ENCODE results near the gene FAM222A.

DNA sequence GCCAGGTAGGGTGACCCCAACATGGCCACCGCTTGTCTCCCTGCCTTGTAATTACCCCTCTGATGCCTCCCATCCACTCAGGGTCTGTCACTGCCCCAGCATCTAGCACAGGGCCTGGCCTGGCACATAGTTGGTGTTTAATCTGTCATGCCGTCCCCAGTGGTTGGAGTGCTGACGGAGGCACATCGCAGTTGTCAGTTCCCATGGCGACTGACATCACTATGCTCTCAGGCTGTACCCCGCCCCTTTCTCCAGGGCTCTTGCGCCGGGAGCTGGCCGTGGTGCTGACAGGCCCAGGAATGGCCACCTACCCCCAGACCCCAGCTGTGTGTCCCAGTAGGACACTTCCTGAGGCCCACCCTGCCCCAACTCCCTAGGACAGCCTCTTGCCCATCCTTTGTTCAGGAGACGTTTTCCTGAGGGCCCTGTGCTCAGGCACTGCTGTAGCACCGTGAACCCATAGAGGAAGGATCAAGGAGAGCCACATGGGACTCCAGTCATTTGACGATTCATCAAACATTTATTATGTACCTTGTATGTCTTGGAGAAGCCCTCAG, 23.0 kb downstream of the FAM222A start:
- TF ChIP-seq POLR2A (IDR thresholded peaks at IDR 0.05) (no peak), POLR2AphosphoS5 (IDR thresholded peaks at IDR 0.05) (no peak)
- TF ChIP-seq, protein P1, sequence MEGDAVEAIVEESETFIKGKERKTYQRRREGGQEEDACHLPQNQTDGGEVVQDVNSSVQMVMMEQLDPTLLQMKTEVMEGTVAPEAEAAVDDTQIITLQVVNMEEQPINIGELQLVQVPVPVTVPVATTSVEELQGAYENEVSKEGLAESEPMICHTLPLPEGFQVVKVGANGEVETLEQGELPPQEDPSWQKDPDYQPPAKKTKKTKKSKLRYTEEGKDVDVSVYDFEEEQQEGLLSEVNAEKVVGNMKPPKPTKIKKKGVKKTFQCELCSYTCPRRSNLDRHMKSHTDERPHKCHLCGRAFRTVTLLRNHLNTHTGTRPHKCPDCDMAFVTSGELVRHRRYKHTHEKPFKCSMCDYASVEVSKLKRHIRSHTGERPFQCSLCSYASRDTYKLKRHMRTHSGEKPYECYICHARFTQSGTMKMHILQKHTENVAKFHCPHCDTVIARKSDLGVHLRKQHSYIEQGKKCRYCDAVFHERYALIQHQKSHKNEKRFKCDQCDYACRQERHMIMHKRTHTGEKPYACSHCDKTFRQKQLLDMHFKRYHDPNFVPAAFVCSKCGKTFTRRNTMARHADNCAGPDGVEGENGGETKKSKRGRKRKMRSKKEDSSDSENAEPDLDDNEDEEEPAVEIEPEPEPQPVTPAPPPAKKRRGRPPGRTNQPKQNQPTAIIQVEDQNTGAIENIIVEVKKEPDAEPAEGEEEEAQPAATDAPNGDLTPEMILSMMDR (IDR thresholded peaks at IDR 0.05): no peak

Data from gastroesophageal sphincter (tissue), 3 donors.